Glutamatergic neuron (in vitro differentiated cells): ENCODE results near the gene HOMER3. TPM values are rescaled to one million over a fixed set of nuclear protein-coding genes. Genes with fewer than 3 reads are reported as not detected.

Source experiments
- DNase-seq: peaks from one replicate; pipeline ENCODE4 v3.0.0; 2022
- H3K27ac Mint-ChIP-seq: one replicate; pipeline ENCODE4 v1.8.0; 2020; ENCODE audit warnings: mild to moderate bottlenecking, mixed read lengths, inconsistent platforms; ENCODE audit not compliant: unreplicated experiment
- H3K27me3 Mint-ChIP-seq: one replicate; pipeline ENCODE4 v1.8.0; 2020; ENCODE audit warnings: mild to moderate bottlenecking, moderate library complexity, mixed read lengths, inconsistent platforms; ENCODE audit not compliant: unreplicated experiment
- H3K36me3 Mint-ChIP-seq: one replicate; pipeline ENCODE4 v1.8.0; 2020; ENCODE audit warnings: mild to moderate bottlenecking, mixed read lengths, inconsistent platforms; ENCODE audit not compliant: unreplicated experiment
- H3K4me1 Mint-ChIP-seq: one replicate; pipeline ENCODE4 v1.8.0; 2020; ENCODE audit warnings: mild to moderate bottlenecking, low read depth, mixed read lengths, inconsistent platforms; ENCODE audit not compliant: unreplicated experiment
- H3K4me3 Mint-ChIP-seq: one replicate; pipeline ENCODE4 v1.8.0; 2020; ENCODE audit warnings: mild to moderate bottlenecking, mixed read lengths, inconsistent platforms; ENCODE audit not compliant: unreplicated experiment
- H3K9me3 Mint-ChIP-seq: one replicate; pipeline ENCODE4 v1.8.0; 2020; ENCODE audit warnings: mild to moderate bottlenecking, moderate library complexity, mixed read lengths, inconsistent platforms; ENCODE audit not compliant: unreplicated experiment
- total RNA-seq: library from RNA; stranded (reverse); fragmentation: NEBNext Ultra II Directional; extraction: Animal tissue kit (Norgen Biotek cat#: 25700); gene quantifications from one replicate; pipeline ENCODE4 v1.2.1, GENCODE V29; 2021; ENCODE audit not compliant: unreplicated experiment
- TF ChIP-seq, protein P1 (sequence below): fragments of 200-600 bp; sonication (generic); IDR thresholded peaks from one replicate; pipeline ENCODE4 v1.5.0; 2021; ENCODE audit not compliant: partially characterized antibody, unreplicated experiment

HOMER3 gene
- total RNA-seq, 1 donor from 2014 or later, result 217 TPM

DNA sequence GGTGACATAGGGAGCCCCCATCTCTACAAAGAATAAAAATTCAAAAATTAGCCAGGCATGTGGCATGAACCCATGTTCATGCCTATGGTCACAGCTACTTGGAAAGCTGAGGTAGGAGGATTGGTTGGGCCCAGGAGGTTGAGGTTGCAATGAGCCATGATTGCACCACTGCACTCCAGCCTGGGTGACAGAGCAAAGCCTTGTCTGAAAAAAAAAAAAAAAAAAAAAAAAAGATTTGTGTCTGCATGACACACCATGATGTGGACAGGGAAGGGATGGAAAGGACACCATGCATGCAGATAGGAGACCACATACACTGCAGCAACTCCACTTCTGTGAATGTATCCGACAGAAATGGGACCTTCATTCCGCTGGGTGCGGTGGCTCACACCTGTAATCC lies 34.0 kb upstream of the HOMER3 start:
- TF ChIP-seq, protein P1, sequence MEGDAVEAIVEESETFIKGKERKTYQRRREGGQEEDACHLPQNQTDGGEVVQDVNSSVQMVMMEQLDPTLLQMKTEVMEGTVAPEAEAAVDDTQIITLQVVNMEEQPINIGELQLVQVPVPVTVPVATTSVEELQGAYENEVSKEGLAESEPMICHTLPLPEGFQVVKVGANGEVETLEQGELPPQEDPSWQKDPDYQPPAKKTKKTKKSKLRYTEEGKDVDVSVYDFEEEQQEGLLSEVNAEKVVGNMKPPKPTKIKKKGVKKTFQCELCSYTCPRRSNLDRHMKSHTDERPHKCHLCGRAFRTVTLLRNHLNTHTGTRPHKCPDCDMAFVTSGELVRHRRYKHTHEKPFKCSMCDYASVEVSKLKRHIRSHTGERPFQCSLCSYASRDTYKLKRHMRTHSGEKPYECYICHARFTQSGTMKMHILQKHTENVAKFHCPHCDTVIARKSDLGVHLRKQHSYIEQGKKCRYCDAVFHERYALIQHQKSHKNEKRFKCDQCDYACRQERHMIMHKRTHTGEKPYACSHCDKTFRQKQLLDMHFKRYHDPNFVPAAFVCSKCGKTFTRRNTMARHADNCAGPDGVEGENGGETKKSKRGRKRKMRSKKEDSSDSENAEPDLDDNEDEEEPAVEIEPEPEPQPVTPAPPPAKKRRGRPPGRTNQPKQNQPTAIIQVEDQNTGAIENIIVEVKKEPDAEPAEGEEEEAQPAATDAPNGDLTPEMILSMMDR, result no peak
- Mint-ChIP-seq H3K4me1 (no peaks in the 10 kb centered on the region), H3K9me3 (no peaks in the 10 kb centered on the region), H3K4me3 (no peak overlapping the region), H3K36me3 (no peaks in the 10 kb centered on the region), H3K27ac (no peak overlapping the region), H3K27me3 (no peaks in the 10 kb centered on the region)
- DNase-seq, result no peak

- H3K27me3 Mint-ChIP-seq, result no peaks in the 10 kb centered on the region
- H3K4me1 Mint-ChIP-seq, result no peaks in the 10 kb centered on the region
- TF ChIP-seq, protein P1, result no peak
- no peaks in the 10 kb centered on the region for H3K9me3 Mint-ChIP-seq
- H3K27ac Mint-ChIP-seq, result no peak overlapping the region
- no peaks in the 10 kb centered on the region for H3K36me3 Mint-ChIP-seq
- no peak overlapping the region for H3K4me3 Mint-ChIP-seq
- no peak for DNase-seq
These were observed 31.8 kb upstream of the HOMER3 start for GRCh38 chr19:18972851-18973250.

DNA sequence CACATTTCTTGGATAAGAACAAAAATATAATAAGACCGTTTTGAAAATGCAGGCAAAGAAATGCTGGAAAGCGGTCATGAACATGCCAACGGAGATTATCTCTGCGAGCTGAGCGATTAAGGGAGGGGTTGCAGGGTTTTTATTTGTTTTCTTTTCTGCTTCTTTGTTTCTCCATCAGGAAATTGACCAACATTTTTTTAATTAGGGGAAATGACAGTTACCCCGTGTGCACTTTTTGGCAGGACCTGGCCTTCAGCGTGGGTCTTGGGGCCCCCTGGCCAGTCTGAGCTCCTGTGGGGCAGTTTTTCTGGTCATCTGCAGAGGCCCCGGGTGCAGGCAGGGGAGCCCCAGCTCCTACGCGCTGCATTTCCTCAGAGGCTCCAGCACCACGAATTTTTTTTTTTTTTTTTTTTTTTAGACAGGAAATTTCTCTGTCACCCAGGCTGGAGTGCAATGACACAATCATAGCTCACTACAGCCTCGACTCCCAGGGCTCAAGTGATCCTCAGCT lies 31.3 kb upstream of the HOMER3 start:
- H3K4me1 Mint-ChIP-seq, result no peaks in the 10 kb centered on the region
- H3K36me3 Mint-ChIP-seq, result no peaks in the 10 kb centered on the region
- no peaks in the 10 kb centered on the region for H3K27me3 Mint-ChIP-seq
- no peak for DNase-seq
- no peak overlapping the region for H3K4me3 Mint-ChIP-seq
- no peak overlapping the region for H3K27ac Mint-ChIP-seq
- no peaks in the 10 kb centered on the region for H3K9me3 Mint-ChIP-seq
- TF ChIP-seq, protein P1, result no peak

- H3K27me3 Mint-ChIP-seq, result no peaks in the 10 kb centered on the region
- no peaks in the 10 kb centered on the region for H3K36me3 Mint-ChIP-seq
- TF ChIP-seq, protein P1, result no peak
- H3K27ac Mint-ChIP-seq, result no peak overlapping the region
- no peaks in the 10 kb centered on the region for H3K4me1 Mint-ChIP-seq
- H3K4me3 Mint-ChIP-seq, result no peak overlapping the region
- no peak for DNase-seq
- no peaks in the 10 kb centered on the region for H3K9me3 Mint-ChIP-seq
These were observed 29.1 kb upstream of the HOMER3 start for GRCh38 chr19:18969931-18970659.

GRCh38 chr19:18967358-18968146 lies 26.5 kb upstream of the HOMER3 start:
- Mint-ChIP-seq H3K4me1 (no peaks in the 10 kb centered on the region), H3K27ac (no peak overlapping the region), H3K9me3 (no peaks in the 10 kb centered on the region), H3K4me3 (no peak overlapping the region), H3K36me3 (no peaks in the 10 kb centered on the region), H3K27me3 (no peaks in the 10 kb centered on the region)
- no peak for DNase-seq
- TF ChIP-seq, protein P1, result no peak
